Measurements from ENCODE around the gene GSG1L.

- TF ChIP-seq ZNF430 (CRISPR knock-in tag; IDR thresholded peaks at IDR 0.05) (no peak), GABPB1 (CRISPR knock-in tag; IDR thresholded peaks at IDR 0.05) (no peak), CREB3 (CRISPR knock-in tag; IDR thresholded peaks at IDR 0.05) (no peak), CBX5 (CRISPR knock-in tag; IDR thresholded peaks at IDR 0.05; ENCODE audit: borderline replicate concordance) (no peak), MAX (IDR thresholded peaks at IDR 0.05) (no peak), CTCF (CRISPR knock-in tag; IDR thresholded peaks at IDR 0.05) (no peak), POLR2A (IDR thresholded peaks at IDR 0.05; ENCODE audit: insufficient read depth in 1 of 2, low read depth in 2 of 2, low read length in 2 of 2) (no peak), BCL3 (CRISPR knock-in tag; IDR thresholded peaks at IDR 0.05) (no peak), ZNF225 (CRISPR knock-in tag; IDR thresholded peaks at IDR 0.05) (no peak), KAT7 (CRISPR knock-in tag; IDR thresholded peaks at IDR 0.05; ENCODE audit: borderline replicate concordance) (no peak), ERF (CRISPR knock-in tag; IDR thresholded peaks at IDR 0.05) (no peak), AKAP8 (CRISPR knock-in tag; IDR thresholded peaks at IDR 0.05) (no peak), ZBTB42 (CRISPR knock-in tag; IDR thresholded peaks at IDR 0.05) (no peak)
Measured at GRCh38 chr16:27803775-27804549, 259.6 kb downstream of the GSG1L start.

Data from HepG2 (cell line).